GM21528 (cell line): ENCODE results near the gene LDLRAD4.

Experiments
- ATAC-seq: cut with Tn5 transposase; IDR thresholded peaks from one replicate; pipeline ENCODE4 v1.9.1; 2021; ENCODE audit warnings: mild to moderate bottlenecking, moderate library complexity; ENCODE audit not compliant: unreplicated experiment, low FRiP score

The LDLRAD4 gene

DNA sequence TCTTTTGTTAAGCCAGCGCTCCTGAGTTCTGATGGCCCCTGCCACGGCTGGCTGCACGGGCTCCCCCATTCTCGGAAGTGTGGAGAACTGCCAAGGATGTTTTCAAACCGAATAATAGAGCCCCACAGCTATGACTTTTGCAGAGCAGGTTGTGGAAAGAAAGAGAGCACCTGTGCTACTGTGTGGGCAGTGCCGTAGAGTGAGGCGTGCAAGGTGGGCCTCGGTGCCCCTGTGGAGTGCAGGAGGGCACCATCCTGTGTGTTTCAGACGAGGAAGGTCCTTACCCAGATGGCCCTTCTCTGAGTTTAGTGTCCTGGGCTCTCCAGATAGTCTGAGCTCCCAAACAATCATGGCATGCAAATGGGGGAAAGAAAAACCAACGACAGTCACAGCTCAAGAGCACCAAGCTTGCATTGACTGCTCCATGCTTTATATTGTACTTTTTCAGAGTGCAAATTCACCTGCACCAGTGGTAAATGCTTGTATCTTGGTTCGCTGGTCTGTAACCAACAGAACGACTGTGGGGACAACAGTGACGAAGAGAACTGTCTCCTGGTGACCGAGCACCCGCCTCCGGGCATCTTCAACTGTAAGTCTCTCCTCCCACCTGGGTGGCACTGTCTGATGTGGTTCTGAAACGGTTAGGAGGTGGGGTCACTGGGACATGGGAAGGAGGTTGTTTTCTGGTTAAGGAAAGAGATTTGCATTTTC, 219.4 kb downstream of the LDLRAD4 start:
- ATAC-seq: no peak

DNA sequence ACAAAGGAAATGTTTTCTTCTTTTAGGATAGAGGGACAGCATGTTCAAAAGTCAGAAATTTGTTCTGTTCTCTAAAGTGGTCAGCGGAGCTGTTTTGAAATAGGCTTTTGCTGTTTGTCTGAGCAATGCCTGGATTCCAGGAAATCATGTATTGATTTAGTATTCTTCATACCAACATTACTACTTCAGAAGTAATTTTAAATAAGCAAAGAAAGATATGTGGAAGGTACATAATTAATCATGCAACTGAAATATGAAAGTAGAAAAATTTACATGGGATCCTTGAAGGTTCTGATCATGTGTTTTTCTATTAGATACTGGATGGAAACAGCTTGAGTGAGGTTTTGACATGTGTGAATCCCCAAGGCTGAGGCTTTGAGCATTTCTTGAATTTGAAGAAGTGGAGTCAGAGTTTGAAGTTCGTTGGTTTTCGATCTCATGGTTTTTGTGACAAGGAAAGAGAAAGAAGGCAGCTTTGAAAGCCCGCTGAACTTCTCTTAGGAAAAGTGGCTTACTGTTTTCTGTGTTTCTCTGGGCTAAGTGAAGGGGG, 220.0 kb downstream of the LDLRAD4 start:
- no peak for ATAC-seq

DNA sequence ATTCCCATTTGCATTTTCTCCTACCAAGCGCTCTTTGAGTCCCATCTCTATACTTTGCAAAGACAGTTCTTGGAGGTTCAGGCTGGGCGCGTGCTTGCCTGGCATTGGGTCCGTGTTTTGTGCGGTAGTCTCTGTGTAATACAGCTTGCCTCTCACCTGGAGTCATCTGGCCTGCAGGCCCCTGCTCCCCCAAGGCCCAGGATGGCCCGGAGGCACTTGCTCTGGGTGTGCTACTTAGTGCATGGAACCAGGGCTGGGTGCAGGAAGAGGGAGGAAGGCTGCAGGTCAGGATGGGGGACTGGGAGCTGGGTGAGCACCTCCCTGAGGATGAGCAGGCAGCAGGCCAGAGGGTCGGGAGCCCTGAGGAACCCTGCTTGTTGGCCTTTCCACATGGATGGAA, 220.9 kb downstream of the LDLRAD4 start:
- no peak for ATAC-seq

DNA sequence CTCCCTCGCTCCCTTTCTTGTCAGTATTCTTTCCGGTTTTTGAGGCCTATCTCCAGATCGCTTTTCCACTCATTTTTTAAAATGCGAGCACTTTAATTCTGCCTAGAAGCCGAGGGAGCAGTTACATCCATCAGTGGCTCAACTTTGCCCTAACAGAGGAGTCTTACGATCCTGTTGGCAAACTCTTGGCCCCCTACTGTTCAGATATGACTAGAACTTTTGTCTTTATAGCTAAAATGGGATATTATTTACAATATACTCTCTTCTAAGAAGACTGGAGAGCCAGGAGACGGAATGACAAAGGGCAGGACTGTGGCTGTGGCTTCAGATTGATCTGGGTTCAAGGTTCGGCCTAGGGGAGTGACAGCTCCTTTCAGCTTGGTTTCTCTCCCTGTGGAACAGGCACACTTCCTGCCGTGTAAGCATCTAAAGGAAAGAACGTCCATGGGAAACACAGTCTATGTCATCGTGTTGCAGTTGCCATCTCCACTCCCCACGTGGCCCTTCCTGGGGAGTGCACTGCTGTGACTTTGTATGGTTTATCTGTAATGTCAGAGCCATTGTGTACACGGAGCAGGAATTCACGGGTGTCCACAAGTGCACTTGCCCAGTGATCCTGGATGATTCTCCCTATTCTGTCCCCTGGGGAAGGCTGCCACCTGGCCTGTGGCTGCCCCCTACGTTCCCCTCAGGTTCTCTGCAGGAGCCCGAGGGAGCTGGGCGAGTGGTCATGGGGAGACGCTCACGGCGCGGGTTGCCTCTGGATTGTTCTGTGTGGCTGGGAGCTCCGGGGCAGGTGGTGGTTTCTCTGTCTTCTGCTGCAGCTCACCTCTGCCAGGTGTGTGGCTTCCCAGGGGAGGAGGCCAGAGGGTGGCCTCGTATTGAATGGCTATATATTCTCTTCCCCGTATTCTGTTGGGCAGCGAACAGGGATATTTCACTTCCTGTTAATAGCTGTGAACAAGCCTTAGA, 222.0 kb downstream of the LDLRAD4 start:
- ATAC-seq: no peak

DNA sequence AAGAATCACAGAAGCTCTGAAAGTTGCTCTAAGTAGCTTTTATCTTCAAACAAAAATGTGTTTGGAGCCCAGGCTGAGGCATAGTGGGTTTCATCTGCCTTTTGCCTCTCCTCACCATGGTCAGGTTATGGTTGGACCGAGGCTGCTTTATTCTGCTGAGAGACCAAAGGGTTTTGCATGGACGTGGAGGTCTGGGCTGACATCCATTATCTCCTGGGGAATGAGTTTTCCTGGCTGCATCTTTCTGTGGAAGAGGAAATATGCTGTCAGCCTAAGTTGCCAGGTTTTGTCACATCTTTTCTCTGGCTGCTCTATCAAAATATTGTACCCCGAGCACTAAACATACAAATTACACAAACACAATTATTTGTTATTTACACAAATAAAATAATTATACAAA, 223.2 kb downstream of the LDLRAD4 start:
- no peak for ATAC-seq

DNA sequence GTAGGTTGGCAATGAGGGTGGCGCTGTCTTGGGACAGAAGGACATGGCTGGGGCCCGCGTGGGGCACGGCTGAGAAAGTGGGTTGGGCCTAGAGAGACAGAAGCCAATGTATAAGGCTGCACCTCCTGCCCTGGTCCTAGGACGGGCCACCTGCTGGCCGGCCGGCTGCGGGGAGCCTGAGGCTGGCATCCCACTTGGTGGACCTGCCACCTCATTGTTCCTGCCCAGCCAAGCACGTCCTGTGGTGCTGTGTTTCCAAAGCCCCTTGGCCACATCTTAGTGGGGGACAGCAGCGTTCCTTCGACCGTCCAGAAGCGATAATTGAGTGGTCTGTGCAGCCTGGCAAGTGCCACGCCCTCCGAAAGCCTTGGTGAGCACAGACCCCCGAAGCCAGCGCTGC, 223.9 kb downstream of the LDLRAD4 start:
- no peak for ATAC-seq

DNA sequence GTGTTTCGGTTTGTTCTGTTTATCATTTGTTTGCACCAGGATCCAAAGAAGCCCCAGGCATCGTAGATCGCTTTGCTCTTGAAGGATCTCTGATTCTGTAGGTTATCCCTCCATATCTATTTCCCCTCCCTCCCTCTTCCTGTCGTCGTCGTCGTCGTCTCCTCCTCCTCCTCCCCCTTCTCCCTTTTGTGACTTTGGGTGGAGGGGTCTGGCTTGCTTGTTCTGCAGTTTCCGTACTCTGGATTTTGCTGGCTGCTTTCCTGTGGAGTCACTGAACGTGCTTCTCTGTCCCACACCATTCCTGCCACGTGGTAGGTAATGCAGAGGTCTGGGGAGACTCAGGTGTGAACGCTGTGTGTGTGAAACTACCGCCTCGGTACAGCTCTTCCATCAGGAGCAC, 225.0 kb downstream of the LDLRAD4 start:
- no peak for ATAC-seq

DNA sequence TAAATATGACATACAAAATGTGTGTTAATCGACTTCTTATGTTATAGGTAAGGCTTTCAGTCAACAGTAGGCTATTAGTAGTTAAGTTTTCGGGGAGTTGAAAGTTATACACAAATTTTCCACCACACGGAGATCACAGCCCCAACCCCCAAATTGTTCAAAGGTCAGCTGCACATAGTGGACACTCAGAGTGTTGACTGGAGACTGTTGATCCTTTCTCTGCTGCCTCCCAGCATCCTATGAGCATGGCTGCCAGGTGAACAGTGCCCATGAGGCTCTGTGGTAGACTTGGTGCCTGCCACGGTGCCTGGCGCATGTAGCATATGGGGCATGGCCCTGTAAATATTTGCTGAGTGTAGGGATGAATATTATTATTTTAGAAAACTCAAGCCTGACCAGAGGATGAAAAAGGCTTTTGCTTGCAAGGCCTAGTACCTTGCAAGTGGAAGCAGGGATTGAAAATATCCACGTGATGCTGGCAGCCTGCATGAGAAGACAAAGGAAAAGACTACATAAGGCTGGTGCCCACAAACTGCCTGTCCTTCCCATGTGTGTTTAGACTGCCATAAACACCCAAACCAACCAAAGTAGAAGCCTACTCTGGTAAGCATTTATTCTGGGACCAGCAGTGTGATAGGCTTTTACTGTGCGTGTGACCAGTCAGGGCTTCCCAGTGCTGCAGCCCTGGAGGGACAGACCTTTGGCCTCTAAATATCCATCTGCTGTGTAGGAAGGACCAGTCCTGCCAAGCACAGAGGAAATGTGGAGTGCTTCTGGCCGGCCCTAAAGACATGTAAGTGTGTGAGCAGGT, 226.1 kb downstream of the LDLRAD4 start:
- no peak for ATAC-seq

DNA sequence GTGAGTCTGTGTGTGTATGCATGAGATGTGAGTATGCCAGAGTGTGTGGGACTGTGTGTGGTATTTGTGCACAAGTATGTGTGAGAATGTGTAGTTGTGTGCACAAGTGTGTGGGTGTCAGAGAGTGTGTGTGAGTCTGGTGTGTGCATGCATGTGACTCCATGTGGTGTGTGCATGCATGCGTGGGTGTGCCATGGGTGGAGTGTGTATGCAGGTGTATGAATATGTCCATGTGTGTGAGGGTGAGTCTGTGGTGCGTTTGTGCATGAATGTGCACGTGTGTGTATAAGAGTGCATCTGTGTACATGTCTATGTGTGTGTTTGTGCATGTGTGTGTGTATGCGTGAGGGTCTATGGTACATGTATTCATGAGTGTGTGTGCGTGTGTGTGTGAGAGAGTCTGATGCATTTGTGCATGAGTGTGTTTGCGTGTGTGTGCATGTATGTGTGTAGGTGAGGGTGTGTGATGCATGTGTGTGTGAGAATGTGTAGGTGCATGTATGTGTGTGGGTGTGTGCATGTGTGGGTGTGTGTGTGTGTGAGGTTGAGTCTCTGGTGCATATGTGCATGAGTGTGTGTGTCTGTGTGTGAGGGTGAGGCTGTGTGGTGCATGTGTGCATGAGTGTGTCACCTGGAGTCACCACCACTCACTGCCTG, 226.8 kb downstream of the LDLRAD4 start:
- ATAC-seq: no peak

DNA sequence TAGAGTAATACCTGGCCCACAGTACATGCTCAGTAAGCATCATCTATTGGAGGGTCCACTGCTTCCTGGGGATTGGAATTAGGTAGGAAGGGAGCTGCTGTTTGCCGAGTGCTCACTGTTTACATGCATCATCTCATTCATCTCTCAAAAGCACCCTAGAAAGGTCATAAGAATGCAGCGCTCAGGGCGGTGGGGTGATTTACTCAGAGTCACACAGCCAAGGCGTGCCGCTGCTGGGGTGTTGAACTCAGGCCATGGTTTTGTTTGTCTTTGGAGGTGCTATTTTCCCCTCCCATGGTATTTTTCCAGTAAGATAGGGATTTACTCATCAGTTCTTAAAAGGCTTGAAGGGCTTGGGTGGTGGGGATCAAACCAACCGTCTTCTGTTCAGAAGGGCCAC, 227.5 kb downstream of the LDLRAD4 start:
- no peak for ATAC-seq

DNA sequence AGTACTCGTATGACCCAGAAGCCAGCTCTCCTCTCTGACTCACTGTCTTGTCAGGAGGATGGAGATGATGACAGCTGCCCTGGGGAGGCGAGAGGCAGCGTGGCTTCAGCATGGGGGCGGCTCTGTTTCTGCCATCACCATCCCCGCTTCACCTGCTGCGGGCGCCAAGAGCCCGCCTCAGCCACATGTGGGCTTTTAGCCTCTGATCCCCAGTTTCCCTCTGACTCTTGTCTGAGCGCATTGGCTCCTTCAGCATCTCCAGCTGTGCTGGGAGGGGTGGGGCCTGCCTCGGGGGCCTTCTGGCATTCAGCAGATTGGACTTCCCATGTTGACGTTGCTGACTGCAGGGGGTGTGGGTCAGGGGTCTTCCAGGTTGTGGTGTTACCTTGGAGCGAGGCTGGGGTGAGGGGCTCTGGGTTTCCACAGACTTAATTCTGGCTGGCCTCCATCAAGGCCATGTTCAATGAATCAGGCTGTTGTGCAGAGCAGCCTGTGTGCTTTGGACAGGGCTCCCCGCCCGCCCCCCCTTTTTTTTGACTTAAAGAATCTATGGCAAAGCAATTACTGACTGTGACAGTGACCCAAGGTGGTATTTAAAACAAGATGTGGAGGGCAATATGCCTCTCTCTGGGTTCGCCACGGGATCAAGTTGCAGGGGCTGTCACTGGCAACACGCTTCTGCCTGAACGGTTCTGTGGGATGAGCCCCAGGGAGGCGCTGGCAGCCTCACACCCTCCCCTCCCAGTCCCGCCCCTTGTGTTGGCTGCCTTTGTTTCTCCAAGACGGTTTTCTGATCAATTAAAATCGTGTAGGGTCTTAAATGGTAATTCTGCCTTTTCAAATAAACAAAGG, 228.3 kb downstream of the LDLRAD4 start:
- ATAC-seq: no peak

DNA sequence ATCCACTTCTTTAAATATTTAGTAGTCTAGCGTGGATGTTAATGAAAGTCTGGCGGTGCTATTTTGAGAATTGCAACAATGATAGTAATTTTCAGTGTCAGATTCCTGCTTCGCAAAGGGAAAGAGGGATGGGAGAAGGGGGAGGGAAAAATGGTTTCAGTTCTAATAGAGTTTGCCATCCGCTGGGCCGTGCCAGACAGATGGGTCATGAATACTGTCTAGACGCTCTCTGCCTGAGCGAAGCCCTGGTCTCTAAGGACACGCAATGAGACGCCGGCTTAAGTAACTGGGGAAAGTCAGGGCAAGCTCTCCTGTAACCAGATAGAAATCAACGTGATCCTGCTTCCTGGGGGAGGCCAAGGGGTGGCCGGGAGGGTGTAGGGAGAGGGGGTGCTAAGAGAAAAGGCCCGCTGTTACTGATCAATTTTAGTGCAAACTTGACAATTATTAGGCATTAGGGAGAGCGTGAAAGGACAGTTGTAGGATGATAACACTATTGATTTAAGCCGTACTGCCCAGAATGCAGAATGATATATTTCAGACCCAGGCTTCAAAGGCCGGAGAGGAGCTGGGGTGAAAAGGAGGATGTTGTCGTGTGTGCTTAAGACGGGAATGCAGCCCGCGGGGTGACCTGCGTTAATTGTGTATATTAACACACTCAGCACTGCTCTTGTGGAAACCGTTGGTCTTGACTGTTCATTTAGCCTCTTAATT, 229.2 kb downstream of the LDLRAD4 start:
- no peak for ATAC-seq

DNA sequence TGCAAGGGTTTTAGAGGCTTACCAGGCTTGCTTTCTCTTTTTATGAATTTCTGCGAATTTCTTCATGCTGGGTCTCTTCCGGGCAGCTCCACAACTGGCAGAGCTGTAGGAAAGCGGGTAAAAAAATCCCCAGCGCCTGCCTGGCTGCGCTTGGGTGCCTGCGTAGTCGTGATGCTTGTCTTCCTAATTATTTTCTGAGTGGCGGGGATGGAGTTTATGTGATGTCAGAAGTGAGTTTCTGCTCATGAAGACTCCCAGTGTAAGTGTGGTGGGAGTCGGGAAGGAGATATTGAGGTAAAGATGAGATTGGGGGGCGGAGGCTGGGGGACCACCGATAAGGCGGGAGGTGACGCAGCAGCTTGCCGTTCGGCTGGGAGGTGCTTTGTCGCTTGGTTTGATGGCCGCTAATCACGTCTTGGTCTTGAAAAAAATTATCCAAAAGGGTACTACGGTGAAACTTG, 229.8 kb downstream of the LDLRAD4 start:
- ATAC-seq: no peak

DNA sequence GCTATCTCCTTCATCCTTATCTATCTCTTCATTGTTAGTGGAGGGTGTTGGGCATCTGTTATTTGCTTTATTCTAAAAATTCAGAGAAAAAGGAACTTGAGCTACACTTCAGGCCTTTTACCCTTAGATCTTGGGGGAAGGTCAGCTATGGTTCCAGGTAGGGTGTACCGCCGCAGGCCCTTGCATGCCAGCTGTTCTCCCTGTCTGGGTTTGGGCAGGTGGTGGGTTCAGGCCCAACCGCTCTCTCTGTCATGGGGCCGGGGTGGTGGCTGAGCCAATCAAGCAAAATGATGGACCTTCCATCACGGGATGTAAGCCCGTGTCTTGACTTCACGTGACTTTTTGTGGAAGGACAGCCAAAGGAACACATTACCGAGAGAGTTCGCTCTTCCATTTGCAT, 231.1 kb downstream of the LDLRAD4 start:
- ATAC-seq: no peak

DNA sequence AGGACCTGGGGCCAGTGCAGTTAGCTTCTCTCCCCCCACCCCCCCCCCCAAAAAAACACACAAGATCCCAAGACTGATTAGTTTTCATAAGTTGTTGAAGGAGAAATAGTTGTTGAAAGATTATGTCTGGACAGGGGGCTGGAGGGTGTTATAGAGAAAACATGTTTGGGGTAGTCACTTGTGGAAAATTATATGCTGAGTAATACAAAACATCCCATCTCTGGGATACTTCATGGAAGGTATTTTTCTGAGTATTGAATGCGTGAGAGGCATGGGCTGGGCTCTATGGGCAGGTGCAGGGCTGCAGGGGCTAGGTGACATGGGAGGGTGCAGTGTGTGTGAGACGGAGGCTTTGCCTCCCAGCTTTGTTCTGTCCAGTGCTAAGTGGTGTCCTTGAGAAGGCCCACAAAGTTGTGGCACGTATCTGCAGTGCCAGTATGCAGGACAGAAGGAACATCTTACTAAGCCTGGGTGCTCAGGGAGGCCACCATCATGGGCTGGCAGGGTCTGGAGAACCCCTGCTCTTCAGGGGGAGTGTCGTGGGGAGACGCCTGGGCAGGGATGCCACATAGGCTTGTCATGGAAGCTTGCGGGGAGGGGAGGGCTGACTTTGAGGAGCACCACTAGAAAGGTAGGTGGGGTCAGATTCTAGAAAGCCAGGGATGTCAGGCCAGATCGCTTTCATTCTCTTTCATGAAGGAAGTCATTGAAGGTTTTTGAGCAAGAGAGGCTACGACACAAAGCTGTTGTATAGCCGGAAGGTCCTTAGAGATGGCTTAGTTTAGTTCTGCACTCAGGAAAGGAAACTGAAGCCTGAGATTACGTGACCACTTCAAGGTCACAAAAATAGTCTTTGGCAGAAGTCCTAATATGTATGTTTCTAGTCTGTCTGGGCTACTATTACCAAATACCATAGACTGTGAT, 232.0 kb downstream of the LDLRAD4 start:
- peak; percentile 60 for ATAC-seq

DNA sequence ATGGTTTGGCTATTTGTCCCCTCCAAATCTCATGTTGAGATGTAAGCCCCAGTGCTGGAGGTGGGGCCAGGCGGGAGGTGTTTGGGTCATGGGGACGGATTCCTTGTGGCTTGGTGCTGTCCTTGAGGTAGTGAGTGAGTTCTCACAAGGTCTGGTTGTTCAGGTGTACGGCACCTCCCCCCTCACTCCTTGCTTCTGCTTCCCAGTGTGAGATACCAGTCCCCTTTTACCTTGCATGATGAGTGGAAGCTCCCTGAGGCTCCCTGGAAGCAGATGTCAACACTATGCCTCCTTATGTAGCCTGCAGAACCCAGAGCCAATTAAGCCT, 232.6 kb downstream of the LDLRAD4 start:
- ATAC-seq: no peak

DNA sequence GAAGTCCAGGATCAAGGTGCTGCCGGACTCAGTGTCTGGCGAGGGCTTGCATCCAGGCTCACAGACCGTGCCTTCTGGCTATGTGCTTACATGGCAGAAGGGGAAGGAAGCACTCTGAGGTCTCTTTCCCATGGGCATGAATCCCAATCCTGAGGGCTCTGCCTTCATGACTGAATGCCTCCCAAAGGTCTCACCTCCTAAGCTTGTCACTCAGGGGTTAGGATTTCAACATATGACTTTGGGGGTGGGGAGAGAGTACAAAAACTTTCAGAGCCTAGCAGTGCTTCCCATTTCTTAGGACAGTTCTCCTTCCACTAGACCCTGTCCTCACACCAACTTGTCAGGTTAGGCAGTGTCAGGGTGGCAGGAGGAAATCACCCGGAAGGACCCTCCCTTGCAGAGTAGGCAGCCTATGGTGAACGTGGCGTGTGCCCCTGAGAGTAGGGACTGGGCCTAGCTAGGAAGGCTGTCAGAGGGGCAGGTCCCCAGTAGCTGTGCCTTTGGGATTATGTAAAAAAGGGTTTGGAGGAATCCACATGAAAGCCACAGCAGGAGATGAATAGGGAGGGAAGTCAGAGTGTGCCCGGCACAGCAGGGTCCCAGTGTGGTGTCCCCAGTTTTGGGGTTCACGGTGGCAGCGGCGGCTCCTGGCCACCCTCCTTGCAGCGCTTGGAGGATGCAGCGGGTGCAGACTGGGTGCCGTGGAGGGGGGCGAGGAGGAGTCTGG, 233.3 kb downstream of the LDLRAD4 start:
- no peak for ATAC-seq
